Progenitor cell of endocrine pancreas (in vitro differentiated cells): ENCODE results near the gene MDH2. TPM values are rescaled to one million over a fixed set of nuclear protein-coding genes. Genes with fewer than 3 reads are reported as not detected.
"Not testable (repeated sequence)": the region's sequence is repeated elsewhere in the genome, so short reads cannot be mapped to it uniquely, and the experiment has no call there.

Source experiments
- DNase-seq: peaks from one replicate; pipeline ENCODE4 v3.0.0; 2021; ENCODE audit warnings: low spot score; ENCODE audit not compliant: unreplicated experiment
- H3K27ac Mint-ChIP-seq: 2 replicates; pipeline ENCODE4 v1.8.0; 2021; ENCODE audit warnings: mild to moderate bottlenecking, moderate library complexity, mixed read lengths
- H3K27me3 Mint-ChIP-seq: 2 replicates; pipeline ENCODE4 v1.8.0; 2021; ENCODE audit warnings: mixed read lengths
- H3K36me3 Mint-ChIP-seq: 2 replicates; pipeline ENCODE4 v1.8.0; 2022; ENCODE audit warnings: mixed read lengths; ENCODE audit not compliant: insufficient read depth
- H3K4me1 Mint-ChIP-seq: 2 replicates; pipeline ENCODE4 v1.8.0; 2021; ENCODE audit warnings: low read depth, mixed read lengths
- H3K4me3 Mint-ChIP-seq: 2 replicates; pipeline ENCODE4 v1.8.0; 2021; ENCODE audit warnings: low read depth, mild to moderate bottlenecking, moderate library complexity, mixed read lengths
- H3K9me3 Mint-ChIP-seq: 2 replicates; pipeline ENCODE4 v1.8.0; 2021; ENCODE audit warnings: low read depth, mixed read lengths
- CTCF ChIP-seq: fragments of 200-600 bp; sonication (generic); IDR thresholded peaks from one replicate; pipeline ENCODE4 v1.5.0; 2021; ENCODE audit warnings: antibody characterized with exemption, mild to moderate bottlenecking; ENCODE audit not compliant: unreplicated experiment
- total RNA-seq: library from RNA; stranded (reverse); gene quantifications from 2 replicates; pipeline ENCODE4 v1.2.1, GENCODE V29; 2021

Gene MDH2
- total RNA-seq, 1 donor from 2014 or later, result 119 TPM

GRCh38 chr7:76108540-76109233, 60.8 kb downstream of the MDH2 start:
- Mint-ChIP-seq H3K4me3 (no peak overlapping the region), H3K9me3 (no peaks in the 10 kb centered on the region), H3K27me3 (peaks cover 3% of the 10 kb centered on the region), H3K4me1 (peaks cover 1% of the 10 kb centered on the region), H3K36me3 (no peaks in the 10 kb centered on the region), H3K27ac (peak overlapping the region; percentile 29)
- TF ChIP-seq CTCF, result no peak
- DNase-seq, result no peak

- not testable (repeated sequence) for H3K9me3 Mint-ChIP-seq, DNase-seq, H3K27me3 Mint-ChIP-seq, H3K4me3 Mint-ChIP-seq, H3K36me3 Mint-ChIP-seq, H3K27ac Mint-ChIP-seq, H3K4me1 Mint-ChIP-seq
These were observed 65.2 kb downstream of the MDH2 start for GRCh38 chr7:76113042-76113630.

GRCh38 chr7:76114742-76115141, 66.8 kb downstream of the MDH2 start:
- H3K27me3 Mint-ChIP-seq, H3K9me3 Mint-ChIP-seq, H3K4me1 Mint-ChIP-seq, H3K36me3 Mint-ChIP-seq, DNase-seq, H3K4me3 Mint-ChIP-seq, H3K27ac Mint-ChIP-seq: not testable (repeated sequence)

Other genes with a start within 250 kb of the MDH2 start
- gene CCL24, start 234.3 kb upstream of the MDH2 start, total RNA-seq, result not detected in 2 replicates
- gene RHBDD2, start 169.1 kb upstream of the MDH2 start, total RNA-seq, result 62.9 and 64.6 TPM in 2 replicates
- 87.2 and 91.5 TPM in 2 replicates for gene POR, start 133.0 kb upstream of the MDH2 start, total RNA-seq
- 35.7 and 39.3 TPM in 2 replicates for gene TMEM120A, start 53.5 kb upstream of the MDH2 start, total RNA-seq
- 48.5 and 49.7 TPM in 2 replicates for gene STYXL1, start 106 bp upstream of the MDH2 start, total RNA-seq
- 2.5 and 3.3 TPM in 2 replicates for gene SRRM3, start 153.8 kb downstream of the MDH2 start, total RNA-seq